ENCODE results near the gene RIN3.

The RIN3 gene

DNA sequence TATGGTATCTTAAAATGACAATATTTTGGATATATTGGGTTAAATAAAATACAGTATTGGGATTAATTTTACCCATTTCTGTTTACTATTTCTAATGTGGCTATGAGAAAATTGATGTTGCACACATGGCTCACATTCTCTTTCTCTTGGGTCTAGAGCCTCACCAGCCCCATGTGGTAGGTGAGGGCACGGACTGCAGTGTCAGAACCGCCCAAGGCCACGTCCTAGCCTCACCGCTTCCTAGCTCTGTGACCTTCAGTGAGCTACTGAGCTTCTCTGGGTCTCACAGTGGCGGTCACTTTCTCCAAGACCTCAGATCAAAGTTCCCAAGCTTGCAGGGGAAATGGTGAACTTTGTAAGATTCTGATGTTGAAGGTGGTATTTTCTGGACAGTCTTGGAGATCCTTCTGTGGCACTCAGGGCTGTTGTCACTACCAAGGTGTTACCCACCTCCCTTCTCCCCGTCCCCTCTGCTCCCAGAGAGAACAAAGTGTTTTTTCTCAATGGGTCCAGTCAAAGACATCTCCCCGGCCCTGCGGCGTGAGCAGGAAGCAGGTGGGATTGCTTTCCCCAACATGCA, 87.6 kb downstream of the RIN3 start:
- DNase-seq (ENCODE audit: low spot score): no peak

DNA sequence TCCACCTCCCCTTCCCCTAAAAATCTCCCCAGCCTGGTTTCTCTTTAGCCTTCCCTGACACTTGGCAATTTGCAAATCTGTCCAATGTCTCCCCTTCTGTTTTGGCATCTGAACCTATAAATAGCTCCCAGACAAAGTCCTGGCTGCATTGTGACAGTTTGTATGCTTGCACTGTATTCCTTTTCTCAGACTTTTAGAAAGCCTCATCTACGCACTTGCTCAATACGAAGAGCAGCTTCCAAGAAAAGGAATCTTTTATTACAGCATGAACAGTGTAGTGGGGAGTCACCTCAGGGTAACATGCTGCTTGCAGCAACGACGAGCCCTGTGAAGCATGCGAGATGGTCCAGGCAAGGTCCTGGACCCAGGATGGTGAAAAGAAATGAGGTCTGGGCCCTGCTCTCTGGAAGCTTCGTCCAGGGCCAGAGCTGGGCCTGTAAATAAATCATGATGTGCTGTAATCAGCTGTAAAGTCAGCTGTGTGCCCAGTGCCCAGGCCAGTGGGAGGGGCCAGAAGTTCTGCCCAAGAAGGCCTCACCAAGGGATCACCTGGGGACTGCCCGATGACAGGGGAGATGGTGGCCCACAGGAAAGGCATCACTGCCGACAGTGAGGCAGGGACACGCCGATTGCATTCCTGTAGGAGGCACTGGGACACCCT, 88.3 kb downstream of the RIN3 start:
- DNase-seq (ENCODE audit: low spot score): no peak

DNA sequence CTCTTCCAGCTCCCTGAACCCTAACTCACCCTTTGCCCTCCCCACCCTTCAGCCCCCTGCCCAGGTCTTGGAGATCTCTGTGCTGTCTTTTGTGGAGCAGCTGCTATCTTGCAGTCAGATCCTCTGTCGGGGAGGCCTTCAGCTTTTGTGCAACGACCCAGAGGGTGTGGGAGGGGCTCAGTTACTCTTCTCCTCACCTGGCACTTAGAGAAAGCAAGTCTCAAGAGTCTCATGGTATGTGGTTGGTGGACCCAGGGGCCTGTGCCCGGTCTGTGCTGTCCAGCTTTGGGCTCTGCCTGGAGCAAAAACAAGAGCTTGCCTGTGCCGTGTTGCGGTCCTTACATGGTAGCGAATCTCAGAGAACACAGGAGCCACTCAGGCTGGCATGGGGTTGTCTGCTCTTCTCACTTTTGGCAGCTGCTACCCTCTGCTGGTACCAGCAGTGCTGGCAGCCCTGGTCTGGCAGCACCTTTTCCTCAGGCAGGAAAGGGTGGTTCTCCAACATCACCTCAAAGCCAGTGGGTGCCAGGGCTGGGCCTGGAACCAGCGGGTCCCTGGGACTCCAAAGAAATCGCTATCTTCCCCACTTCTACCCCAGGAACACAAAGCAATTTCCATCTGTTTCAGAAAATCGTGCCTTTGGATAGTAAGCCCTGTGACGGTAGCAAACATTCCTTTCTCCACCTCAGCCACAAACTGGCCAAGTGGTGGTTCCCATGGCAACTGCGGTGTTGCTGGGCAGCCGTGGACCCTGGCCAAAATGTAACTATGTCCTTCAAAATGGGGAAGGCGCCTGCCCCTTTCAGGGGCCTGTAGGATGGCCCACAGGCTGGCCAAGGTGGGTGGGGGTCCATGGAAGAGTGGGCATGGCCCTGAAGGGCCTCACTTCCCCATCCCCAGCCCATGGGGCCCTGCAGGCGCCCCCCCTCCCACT, 90.0 kb downstream of the RIN3 start:
- DNase-seq (ENCODE audit: low spot score): peak; percentile 57

DNA sequence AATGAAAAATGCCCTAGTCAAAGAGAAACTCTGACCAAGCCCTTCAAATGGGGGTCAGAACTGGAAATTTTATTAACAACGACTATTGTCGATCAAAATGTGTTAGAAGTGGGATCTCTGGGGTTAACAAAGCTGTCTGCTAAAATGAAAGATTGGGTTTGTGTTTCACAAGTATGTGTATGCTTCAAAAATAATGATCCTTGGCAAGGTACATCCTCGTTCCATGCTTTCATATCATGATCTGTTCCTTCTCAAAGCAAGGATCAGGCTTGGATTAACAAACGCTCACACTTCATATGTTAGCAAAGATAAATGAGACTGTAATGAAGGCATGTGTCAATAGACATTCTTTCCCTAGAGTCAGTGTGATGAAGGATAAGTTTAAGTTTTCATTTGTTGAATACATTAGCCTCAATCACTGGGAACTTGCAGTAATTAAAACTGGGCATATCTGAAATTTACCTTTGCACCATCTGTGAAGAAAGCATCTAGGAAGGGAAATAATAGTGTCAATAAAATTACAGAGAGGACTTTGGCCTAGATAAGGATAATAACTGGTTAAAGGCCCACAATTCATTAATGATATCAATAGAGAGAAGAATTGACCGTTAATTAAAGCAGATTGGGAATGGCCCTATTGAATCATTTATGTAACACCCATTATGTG, 91.8 kb downstream of the RIN3 start:
- DNase-seq (ENCODE audit: low spot score): no peak

DNA sequence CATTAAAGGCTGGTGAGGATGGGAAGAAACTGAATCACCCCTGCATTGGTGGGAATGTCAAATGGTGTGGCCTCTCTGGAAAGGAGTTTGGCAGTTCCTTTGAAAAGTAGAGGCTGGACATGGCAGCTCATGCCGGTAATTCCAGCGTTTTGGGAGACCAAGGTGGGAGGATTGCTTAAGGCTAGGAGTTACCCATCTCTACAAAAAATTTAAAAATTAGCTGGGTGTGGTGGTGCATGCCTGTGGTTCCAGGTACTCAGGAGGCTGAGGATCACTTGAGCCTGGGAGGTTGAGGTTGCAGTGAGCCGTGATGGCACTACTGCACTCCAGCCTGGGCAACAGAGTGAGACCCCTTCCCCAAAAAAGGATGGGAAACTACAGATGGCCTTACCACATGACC, 93.7 kb downstream of the RIN3 start:
- no peak for DNase-seq (ENCODE audit: low spot score)

DNA sequence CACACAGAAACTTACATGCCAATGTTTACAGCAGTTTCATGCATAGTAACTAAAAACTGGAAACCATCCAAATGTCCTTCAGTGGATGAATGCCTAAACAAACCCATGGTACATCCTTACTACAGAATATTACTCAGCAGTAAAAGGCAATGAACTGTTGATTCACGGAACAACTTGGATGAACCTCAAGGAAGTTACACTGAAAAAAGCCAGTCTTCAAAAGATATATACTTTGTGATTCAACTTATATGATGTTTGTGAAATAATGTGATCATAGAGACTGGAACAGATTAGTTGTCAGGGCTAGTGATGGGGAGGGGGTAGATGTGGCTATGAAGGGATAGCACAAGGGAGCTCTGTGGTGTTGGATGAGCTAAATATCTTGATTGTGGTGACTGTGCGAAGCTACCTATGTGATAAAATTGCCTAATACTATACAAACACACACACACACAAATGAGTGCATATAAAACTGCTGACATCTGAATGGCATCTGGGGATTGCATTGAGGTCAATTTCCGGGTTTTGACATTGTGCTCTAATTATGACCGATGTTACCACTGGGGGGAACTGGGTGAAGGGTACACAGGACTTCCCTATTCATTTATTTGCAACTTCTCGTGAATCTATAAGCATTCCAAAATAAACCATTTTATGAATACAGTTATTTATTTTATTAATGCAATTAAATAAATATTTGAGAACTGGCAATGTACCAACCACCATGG, 94.3 kb downstream of the RIN3 start:
- peak; percentile 73 for DNase-seq (ENCODE audit: low spot score)

DNA sequence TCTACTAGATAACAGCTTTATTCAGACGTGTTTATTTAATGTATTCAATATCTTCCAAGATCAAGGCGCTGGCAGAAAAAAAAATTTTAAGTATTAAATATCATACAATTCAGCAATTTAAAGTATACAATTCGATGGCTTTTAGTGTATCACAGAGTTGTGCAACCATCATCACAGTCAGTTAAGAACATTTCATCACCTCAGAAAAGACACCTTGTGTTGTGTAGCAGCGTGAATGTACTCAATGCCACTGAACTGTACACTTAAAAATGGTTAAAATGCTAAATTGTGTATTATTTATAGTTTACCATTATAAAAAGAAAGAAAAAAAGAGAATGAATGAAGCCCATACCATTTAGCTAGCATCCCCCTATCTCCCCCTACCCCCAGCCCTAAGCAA, 96.4 kb downstream of the RIN3 start:
- no peak for DNase-seq (ENCODE audit: low spot score)

DNA sequence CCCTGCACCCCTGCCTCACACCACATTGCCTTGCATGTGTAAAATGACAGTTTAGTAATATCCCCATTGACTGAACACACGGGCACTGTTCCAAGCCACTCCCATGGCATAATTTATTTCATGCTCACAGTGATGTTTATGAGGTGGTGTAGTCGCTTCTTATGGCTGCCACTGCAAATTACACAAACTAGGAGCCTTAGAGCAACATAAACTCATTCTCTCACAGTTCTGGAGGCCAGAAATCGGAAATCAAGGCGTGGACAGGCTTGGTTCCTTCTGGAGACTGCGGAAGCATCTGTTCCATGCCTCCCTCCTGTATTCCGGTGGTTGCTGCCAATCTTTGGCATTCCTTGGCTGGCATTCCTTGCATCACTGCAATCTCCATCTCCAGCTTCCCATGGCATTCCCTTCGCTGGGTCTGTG, 97.3 kb downstream of the RIN3 start:
- no peak for DNase-seq (ENCODE audit: low spot score)

DNA sequence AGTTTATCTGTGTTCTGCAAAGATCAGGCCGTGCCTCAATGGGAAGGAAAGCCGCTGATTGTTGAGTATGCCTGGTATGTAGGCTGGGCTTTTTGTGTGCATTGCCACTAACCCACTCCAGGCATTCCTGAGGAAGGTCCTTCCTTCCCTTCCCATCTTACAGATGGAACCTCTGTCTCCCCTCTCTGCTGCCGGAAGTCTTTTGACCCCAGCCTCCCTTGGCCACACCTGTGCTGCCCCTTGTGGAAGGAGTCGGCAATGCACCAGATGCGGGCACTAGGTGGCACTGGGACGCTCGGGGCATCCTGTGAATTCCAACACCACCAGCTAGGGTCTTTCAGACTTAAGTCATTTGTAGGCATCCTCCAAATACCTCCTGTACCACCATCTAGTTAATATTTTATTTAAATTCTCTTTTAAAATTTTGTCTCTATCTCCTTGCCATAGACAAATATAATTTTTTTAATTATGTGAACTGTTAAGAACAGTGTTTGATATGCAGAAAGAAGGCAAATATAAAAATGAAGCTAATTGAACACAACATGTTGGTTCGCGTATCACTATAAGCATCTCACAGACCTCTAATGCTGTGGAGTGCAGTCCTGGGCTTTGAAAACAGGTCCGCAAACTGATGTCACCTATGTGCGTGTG, 99.6 kb downstream of the RIN3 start:
- peak; percentile 25 for DNase-seq (ENCODE audit: low spot score)

DNA sequence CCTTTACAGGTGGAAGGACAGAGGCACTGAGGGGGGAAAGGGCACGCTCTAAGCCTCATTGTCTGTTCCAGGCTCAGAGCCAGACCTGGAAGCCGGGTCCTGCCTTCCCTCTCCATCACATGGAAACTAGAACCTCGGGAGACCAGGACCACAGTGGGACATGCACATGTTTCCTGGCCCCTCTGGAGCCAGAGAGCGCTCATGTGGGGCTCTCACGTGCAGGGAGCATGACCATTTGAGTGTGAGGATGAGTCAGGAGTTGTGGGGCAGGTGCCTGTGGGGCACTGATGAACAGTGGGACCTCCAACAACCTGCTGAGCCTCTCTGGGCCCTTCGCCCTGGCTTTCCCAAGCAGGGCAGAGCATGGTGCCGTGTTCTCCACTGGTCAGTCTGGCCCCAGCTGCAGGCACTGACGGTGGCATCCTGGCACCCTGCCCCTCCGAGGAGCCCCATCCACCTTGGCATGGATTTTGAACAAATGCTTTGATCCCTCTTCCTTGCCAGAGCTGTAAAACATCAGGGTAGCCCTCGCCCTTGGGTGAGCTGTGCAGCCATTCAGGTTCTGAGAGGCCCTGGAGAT, 100.2 kb downstream of the RIN3 start:
- DNase-seq (ENCODE audit: low spot score): no peak

DNA sequence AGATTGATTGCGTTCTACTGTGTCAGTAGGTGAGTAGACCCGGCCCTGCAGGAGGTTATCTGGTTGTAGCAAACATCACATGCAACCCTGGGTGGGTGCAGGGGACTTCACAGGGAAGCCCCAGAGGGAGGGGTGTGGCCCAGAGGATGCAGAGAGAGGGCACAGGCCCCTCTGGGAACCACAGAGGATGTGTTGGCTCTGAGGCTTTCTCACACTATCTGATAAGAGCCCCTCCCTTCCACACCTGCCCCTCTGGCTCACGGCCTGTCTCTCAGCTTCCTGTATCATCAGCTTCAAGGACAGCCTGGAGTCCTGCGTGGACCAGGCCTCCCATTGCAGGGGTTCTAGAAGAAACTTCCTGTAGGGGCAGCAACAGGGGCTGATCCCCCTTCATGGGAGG, 101.9 kb downstream of the RIN3 start:
- DNase-seq (ENCODE audit: low spot score): no peak

DNA sequence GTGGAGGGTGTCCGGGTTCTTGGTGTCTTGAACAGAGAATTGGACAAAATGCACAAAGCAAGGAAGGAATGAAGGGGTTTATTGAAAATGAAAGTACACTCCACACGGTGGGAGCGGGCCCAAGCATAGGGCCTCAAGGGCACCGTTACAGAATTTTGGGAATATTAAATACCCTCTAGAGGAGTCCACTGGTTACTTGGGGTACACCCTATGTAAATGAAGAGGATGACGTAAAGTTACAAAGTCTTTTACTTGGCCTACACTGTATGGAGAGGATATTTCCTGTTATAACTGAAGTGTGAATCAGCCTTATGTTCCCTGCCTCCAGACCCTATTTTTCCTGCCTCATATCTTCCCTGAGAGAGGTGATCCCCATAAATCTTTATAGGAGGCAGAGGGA, 102.6 kb downstream of the RIN3 start:
- no peak for DNase-seq (ENCODE audit: low spot score)

DNA sequence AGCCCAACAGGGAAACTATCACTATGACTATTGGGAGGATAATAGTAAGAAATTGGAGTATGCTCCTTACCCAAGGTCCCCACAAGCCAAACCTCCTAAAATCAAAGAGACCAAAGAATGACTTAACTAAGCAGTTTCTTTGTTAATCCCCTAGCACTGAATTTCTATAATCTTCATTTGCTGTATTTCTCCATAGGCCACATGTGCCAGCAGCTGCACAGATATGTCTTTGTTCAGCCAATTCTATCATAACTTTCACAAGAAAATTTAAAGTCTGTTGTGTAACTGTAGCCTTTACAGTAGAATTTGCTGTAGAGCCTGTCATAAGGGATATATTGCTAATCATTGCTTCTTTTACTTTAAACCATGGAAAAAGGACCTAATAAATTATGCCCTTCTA, 104.0 kb downstream of the RIN3 start:
- no peak for DNase-seq (ENCODE audit: low spot score)

DNA sequence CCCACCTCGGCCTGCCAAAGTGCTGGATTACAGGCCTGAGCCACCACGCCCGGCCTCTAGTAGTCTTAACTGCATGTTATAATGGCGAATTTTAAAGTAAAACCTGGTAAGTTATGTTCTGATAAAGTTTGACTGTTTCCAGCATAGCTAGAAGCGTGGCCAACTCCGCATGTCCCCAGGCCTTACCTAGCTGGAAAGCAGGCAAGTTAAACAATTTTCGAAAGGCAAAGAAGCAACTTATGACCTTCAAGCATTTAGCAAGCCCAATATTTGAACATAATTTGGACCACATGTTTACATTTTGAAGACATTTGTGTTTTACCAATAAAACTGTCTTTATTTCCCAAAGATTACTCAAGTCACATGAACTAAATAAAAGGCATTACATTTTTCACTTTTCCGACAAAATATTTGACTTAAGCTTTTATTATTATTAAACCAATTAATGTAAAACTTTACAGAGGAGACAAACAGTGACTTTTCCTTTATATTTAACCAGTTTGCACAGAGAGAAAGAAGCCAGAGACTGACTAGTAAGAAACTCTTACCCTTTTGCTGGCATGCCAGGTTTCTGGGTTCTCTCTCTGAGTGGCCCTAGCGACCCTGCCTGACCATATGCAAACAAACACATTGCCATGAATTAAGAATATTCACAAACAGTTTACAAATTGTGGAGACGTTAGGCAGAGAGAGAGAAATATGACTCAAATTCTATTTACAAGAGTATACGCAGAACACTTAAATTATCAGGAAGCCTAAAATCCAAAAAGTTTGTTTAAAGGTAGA, 106.3 kb downstream of the RIN3 start:
- no peak for DNase-seq (ENCODE audit: low spot score)

DNA sequence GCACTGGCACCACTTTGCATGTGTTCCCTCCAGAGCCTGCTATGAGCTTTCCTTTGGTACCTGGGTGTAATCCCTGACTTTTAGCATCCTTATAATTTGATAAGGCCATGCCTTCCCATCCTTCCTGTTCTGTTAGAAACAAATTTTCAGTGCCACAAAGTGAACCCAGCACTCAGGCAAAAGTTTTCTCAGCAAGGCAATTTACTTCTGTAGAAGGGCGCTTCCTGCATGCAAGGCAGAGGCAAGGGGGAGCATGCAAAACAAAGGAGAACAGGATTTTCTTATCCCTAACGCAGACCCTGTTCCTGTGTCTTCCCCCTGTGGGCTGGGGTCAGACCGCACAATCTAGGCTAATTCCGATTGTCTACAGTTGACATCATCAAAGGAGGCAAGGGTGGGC, 108.7 kb downstream of the RIN3 start:
- no peak for DNase-seq (ENCODE audit: low spot score)

DNA sequence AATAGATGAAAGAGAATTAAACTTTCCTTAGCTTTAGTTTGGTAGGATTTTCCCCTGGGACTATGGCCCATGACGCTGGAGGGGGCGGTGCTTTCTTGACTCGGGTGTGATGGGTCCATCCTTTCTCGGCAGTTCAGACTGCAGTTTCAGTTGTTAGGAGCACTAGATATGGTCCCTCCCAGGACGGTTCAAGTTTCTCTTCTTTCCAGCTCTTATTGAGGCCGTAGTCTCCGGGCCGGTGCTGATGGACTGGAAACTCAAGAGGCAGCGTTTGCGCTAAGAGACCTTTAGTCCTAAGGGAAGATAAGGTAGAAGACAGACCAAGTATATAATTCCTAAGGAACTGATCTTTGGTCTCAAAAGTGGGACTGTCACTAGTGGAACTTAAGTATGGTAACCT, 111.2 kb downstream of the RIN3 start:
- no peak for DNase-seq (ENCODE audit: low spot score)

DNA sequence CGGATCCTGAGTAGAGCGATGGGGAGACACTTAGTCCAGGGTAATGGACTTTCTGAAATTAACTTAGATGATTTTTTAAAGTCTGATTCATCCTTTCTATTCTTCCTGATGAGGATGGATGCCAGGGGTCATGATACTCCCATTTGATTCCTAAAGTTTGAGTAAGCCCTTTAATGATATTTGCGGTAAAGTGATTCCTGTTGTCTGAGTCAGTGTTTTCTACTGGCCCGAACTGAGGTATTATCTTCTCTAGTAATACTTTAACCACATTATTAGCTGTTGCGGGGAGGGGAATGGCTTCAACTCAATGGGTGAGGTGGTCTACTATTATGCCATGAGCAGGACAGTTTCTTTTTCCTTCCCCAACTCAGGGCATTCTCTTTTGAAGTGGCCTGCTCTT, 111.6 kb downstream of the RIN3 start:
- DNase-seq (ENCODE audit: low spot score): peak; percentile 92

DNA sequence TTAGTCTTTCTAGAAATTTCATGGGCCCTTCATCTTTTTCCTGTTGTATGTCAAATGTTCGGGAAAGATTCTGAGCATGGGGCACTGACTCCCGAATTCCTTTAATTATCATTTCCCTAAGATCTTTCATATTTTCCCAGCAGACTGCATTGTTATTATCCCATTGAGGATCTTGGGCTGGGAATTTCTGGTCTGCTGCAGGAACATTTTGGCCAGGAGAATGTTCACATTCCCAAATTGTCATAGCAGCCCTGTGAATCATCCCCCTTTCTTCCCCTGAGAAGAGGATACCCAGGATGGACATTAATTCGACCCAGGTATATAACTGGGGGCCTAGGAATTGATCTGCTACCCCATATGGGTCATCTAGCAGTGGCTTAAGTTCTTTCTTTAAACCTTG, 112.5 kb downstream of the RIN3 start:
- DNase-seq (ENCODE audit: low spot score): no peak

DNA sequence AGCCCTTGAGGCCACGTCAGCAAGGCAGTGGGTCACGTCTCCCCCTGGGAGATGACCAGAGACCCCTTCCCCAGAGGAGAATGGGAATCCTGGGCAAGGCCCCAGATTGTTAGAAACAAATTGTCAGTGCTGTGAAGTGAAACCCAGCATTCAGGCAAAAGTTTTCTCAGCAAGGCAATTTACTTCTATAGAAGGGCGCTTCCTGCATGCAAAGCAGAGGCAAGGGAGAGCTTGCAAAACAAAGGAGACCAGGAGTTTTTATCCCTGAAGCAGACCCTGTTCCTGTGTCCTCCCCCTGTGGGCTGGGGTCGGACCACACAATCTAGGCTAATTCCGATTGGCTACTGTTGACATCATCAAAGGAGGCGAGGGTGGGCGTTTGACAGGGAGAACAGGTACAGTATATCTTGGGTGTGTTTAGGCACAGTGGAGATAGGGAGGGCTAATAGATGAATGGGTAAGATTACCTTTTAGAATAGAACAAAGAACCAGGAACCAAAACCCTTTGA, 114.2 kb downstream of the RIN3 start:
- no peak for DNase-seq (ENCODE audit: low spot score)

DNA sequence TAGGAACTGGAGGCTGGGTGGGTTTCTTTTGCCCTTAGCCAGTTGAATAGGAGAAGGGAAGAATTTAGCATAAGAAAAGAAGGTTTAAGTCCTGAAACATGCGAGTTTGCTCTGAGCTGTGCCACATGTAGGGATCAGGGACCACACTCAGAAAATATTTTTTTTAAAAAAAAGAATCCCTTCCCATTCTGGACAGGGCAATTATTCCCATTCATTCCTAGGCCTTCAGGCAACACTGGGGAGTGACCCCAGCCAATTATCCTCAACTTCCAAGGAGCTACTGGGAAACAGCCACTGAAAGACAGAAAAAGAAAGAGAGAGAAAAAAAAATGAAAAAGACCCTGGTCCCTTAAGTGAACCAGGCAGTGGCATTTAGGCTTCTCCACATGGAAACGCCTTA, 115.1 kb downstream of the RIN3 start:
- DNase-seq (ENCODE audit: low spot score): no peak
